Measurements from ENCODE around the gene FAM50B. TPM values are rescaled to one million over a fixed set of nuclear protein-coding genes. Genes with fewer than 3 reads are reported as not detected.

Gene FAM50B
- polyA plus RNA-seq, 1 donor from 2014 or later, result 0.79 TPM

DNA sequence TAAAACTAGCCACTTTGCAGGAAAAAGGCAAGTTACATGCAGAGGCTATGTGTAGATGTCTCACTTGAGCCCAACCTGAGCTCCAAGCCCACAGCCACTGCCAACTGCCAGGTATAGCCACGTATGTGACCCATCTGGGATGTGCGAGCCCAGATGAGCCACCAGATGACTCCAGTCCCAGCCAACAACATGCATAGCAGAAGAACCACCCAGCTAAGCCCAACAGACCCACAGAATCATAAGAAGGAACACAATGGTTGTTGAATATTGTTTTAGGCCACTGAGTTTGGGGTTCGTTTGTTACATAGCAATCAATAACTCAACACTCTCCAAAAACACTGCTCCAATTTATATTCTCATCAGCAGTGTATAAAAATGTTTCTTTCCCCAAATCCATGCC, 16.3 kb downstream of the FAM50B start:
- Histone ChIP-seq H3K4me2 (ENCODE audit: low read length) (no peak overlapping the region), H3K9ac (ENCODE audit: low read length) (no peak overlapping the region), H3K9me3 (ENCODE audit: low read length) (no peaks in the 10 kb centered on the region), H3F3A (ENCODE audit: insufficient read depth, low read length, poor library complexity, severe bottlenecking) (no peaks in the 10 kb centered on the region), H3K9me2 (ENCODE audit: insufficient read depth, low read length) (no peaks in the 10 kb centered on the region), H3K27me3 (ENCODE audit: insufficient read depth, low read depth, low read length) (no peaks in the 10 kb centered on the region), H3K4me3 (ENCODE audit: low read length) (no peak overlapping the region), H3K36me3 (ENCODE audit: insufficient read depth, low read length) (no peaks in the 10 kb centered on the region), H4K20me1 (ENCODE audit: insufficient read depth) (no peaks in the 10 kb centered on the region), H3K79me2 (replicated peaks; ENCODE audit: insufficient read depth, low read length) (no peaks in the 10 kb centered on the region), H2AFZ (ENCODE audit: low read depth, low read length) (no peak overlapping the region), H3K27ac (ENCODE audit: low read length) (no peak overlapping the region)
- TF ChIP-seq MXI1 (conservative IDR thresholded peaks at IDR 0.05; ENCODE audit: poor library complexity, severe bottlenecking), result no peak

DNA sequence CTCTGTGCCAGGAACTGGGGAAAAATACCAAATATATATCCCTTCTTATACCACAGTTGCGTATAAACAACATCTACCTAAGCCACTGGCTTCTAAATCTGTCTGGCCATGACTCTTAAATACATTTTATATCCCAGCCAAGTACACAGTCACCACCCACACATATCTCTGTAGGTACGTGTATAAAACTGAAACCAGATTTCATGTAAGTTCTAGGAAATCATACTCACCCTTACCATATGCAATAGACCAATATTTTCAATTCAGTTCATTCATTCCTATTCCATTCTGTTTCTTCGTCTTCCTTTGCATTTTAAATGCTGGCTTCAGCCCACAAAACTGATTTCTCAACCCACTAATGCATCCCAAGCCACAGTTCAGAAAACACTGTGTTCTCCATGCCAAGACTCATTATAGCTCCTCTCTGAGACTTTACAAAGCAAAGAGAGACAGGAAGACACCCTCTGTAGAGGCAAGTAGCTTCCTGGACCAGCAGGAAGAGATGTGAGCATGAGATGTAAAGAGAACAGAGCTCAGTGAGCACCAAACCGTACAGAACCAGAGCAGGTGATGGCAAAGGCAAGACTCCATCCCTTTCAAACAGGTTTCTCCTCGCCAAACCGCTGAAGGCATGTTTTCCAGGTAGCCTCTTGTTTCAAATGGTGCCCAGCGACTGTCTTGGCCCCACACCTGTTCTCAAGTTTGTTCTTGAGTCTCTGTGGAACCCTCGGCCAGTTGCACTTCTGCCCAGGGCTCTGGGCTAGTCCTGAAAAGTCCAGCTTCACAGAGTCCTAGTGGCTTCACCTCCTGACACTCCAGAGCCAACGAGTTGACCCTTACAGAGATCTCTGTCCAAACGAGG, 18.7 kb downstream of the FAM50B start:
- no peaks in the 10 kb centered on the region for H3F3A ChIP-seq (ENCODE audit: insufficient read depth, low read length, poor library complexity, severe bottlenecking)
- no peaks in the 10 kb centered on the region for H3K9me3 ChIP-seq (ENCODE audit: low read length)
- TF ChIP-seq EP300 (conservative IDR thresholded peaks at IDR 0.05; ENCODE audit: poor library complexity, severe bottlenecking) (no peak), TAF1 (IDR thresholded peaks at IDR 0.05; ENCODE audit: low read depth) (no peak), SMC3 (conservative IDR thresholded peaks at IDR 0.05; ENCODE audit: poor library complexity) (no peak), POLR2AphosphoS5 (IDR thresholded peaks at IDR 0.05) (no peak), RAD21 (conservative IDR thresholded peaks at IDR 0.05) (no peak), MXI1 (conservative IDR thresholded peaks at IDR 0.05; ENCODE audit: poor library complexity, severe bottlenecking) (no peak), EZH2 (IDR thresholded peaks at IDR 0.05; ENCODE audit: borderline replicate concordance, insufficient read depth, low read length, poor library complexity, severe bottlenecking) (no peak)
- TF ChIP-seq, protein P1, sequence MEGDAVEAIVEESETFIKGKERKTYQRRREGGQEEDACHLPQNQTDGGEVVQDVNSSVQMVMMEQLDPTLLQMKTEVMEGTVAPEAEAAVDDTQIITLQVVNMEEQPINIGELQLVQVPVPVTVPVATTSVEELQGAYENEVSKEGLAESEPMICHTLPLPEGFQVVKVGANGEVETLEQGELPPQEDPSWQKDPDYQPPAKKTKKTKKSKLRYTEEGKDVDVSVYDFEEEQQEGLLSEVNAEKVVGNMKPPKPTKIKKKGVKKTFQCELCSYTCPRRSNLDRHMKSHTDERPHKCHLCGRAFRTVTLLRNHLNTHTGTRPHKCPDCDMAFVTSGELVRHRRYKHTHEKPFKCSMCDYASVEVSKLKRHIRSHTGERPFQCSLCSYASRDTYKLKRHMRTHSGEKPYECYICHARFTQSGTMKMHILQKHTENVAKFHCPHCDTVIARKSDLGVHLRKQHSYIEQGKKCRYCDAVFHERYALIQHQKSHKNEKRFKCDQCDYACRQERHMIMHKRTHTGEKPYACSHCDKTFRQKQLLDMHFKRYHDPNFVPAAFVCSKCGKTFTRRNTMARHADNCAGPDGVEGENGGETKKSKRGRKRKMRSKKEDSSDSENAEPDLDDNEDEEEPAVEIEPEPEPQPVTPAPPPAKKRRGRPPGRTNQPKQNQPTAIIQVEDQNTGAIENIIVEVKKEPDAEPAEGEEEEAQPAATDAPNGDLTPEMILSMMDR (IDR thresholded peaks at IDR 0.05; ENCODE audit: poor library complexity, severe bottlenecking), result no peak
- TF ChIP-seq, protein P2, sequence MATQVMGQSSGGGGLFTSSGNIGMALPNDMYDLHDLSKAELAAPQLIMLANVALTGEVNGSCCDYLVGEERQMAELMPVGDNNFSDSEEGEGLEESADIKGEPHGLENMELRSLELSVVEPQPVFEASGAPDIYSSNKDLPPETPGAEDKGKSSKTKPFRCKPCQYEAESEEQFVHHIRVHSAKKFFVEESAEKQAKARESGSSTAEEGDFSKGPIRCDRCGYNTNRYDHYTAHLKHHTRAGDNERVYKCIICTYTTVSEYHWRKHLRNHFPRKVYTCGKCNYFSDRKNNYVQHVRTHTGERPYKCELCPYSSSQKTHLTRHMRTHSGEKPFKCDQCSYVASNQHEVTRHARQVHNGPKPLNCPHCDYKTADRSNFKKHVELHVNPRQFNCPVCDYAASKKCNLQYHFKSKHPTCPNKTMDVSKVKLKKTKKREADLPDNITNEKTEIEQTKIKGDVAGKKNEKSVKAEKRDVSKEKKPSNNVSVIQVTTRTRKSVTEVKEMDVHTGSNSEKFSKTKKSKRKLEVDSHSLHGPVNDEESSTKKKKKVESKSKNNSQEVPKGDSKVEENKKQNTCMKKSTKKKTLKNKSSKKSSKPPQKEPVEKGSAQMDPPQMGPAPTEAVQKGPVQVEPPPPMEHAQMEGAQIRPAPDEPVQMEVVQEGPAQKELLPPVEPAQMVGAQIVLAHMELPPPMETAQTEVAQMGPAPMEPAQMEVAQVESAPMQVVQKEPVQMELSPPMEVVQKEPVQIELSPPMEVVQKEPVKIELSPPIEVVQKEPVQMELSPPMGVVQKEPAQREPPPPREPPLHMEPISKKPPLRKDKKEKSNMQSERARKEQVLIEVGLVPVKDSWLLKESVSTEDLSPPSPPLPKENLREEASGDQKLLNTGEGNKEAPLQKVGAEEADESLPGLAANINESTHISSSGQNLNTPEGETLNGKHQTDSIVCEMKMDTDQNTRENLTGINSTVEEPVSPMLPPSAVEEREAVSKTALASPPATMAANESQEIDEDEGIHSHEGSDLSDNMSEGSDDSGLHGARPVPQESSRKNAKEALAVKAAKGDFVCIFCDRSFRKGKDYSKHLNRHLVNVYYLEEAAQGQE (IDR thresholded peaks at IDR 0.05; ENCODE audit: borderline replicate concordance), result no peak
- H3K4me3 ChIP-seq (ENCODE audit: low read length), result no peak overlapping the region
- H3K36me3 ChIP-seq (ENCODE audit: insufficient read depth, low read length), result no peaks in the 10 kb centered on the region
- H3K27me3 ChIP-seq (ENCODE audit: insufficient read depth, low read depth, low read length), result no peaks in the 10 kb centered on the region
- no peak overlapping the region for H2AFZ ChIP-seq (ENCODE audit: low read depth, low read length)
- H3K4me2 ChIP-seq (ENCODE audit: low read length), result no peak overlapping the region
- H3K27ac ChIP-seq (ENCODE audit: low read length), result no peak overlapping the region
- no peaks in the 10 kb centered on the region for H3K9me2 ChIP-seq (ENCODE audit: insufficient read depth, low read length)
- no peak overlapping the region for H3K9ac ChIP-seq (ENCODE audit: low read length)
- no peaks in the 10 kb centered on the region for H3K79me2 ChIP-seq (replicated peaks; ENCODE audit: insufficient read depth, low read length)
- H4K20me1 ChIP-seq (ENCODE audit: insufficient read depth), result no peaks in the 10 kb centered on the region
